T-helper 1 cell (primary cell): ENCODE results near the gene TMEM266.
"Not testable (repeated sequence)": the region's sequence is repeated elsewhere in the genome, so short reads cannot be mapped to it uniquely, and the experiment has no call there.

Source experiments
- DNase-seq, 5 donors: peaks; one replicate each; pipeline ENCODE4 v3.0.0-alpha.2; 2012 to 2020
- total RNA-seq, 4 donors: gene quantifications; one replicate each; lab custom pipeline; 2026; lab: John Stamatoyannopoulos, UW

The TMEM266 gene
- total RNA-seq: 0 reads per million in 4 donors

DNA sequence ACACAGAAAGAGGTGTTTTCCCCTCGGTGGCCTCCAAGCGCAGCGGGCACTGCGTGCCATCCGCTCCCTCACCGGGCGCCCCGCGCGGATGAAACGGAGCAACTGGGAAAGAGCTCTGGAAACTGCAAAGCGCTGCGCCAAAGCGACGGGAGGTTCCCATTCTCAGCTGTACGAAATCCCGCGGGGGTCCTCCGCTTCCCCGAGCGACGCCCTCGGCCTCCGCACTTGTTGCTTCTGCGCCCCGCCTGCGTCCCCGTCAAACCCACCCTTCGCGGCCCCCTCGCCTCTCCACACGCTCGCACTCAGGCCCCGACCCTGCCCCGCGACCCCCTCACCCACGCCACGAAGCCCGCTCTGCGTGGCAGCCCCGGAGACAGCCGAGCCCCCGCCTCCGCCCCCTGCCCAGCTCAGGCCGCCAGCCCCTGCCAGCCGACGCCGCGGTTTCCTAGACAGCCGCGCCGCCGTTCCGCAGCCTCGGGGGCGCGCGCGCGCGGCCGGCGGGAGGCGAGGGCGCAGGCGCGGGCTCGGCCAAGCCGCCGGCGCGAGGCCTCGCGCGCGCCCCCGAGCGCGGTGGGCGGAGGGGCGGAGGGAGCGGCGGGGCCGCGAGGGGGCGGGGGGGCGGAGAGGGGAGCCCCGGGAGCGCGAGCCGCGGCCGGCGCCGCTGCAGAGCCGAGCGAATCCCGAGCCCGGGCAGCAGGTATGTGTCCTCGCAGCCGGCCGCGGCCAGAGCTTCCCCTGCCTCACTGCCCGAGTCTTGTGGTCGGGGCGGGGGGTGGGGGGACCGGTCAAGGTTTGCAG is at the start of gene TMEM266:
Gene TMEM266, plus strand, starts transcription at position 666 of the 798 bp plus-strand sequence. CDS start 74,279 bp downstream, outside the sequence.
- DNase-seq: peak in 1 of 5 donors; percentile 24

GRCh38 chr15:76010613-76011012 is 49.2 kb upstream of the TMEM266 start:
- DNase-seq: no peak

DNA sequence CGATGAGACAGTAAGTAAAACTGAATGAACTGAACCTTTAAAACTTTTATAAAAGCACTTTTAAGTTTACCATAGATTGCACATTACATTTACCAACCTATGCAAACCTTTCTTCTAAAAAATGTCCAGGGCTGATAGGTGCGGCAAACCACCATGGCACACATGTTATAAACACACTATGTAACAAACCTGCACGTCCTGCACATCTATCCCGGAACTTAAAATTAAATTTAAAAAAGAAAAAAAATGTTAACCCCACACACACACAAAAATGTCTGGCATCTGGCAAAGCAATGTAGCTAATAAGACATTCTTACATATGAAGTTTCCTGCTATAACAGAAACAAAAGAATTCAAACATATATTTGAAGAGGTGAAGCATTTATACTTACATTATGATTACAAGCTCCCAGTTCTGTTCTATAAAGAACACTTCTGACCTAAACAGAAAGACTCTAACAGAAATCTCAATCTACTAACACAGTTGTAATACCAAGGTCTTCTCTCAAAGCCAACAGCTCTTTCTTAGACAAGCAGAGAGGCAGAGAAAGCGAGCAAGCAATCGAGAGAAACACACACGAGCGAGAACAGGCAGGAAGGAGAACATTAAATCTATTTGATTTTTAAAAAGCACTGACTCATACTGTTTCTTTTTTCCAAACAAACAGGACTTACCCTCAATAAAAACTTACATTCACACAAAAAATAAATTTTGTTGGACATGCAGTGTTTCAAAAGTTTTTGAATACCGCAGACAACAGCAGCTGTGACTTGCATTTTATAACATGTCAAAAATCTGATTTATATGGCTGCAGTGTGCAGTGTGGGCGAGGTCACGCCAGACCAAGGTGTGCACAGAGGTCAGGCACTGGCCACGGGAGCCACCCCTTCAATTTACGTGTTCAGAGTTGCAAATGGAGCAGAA is 47.9 kb upstream of the TMEM266 start, which contains the start of gene NRG4:
Gene NRG4, minus strand, starts transcription at position 798 of the 925 bp plus-strand sequence. CDS start 1,194 bp downstream, outside the sequence.
- DNase-seq: no peak

- not testable (repeated sequence) for DNase-seq
Observed at GRCh38 chr15:76013470-76013869, 46.3 kb upstream of the TMEM266 start.

GRCh38 chr15:76024021-76024768 is 35.6 kb upstream of the TMEM266 start:
- DNase-seq: no peak

DNA sequence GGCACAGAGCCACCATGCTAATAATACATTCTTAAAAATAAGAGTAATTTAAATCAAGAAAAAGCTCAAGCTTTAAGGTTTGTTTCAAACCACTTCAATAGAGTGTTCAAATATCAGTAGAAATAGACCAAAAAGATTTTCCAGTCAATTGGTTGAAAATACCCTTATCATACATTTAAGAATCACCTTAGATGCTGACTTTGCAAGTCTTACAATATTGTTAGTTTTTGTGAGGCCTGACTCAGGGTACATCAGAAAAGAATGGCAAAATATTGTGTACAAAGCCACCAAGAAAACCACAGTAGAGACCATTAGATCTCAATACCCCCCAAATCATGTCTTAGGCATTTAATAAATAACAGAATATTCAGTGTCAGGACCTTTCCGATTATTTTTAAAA is 27.7 kb upstream of the TMEM266 start:
- DNase-seq: no peak

DNA sequence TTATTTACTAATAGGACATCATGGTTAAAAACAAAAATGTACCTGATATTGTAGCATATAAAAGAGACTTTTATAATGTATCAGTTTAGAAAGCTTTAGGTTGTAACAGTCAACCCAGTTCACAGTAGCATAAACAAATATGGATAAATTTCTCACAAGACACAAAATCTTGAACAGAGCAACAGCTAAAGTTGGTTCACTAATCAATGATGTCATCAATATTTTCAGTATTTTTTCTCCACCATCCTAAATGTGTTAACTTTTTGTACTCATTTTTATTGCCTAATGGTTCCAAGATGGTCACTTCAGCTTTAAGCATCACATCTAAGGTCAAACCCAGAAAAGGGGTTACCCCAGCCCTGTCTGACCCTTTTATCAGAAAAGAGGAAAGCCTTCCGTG is 26.3 kb upstream of the TMEM266 start:
- DNase-seq: no peak

DNA sequence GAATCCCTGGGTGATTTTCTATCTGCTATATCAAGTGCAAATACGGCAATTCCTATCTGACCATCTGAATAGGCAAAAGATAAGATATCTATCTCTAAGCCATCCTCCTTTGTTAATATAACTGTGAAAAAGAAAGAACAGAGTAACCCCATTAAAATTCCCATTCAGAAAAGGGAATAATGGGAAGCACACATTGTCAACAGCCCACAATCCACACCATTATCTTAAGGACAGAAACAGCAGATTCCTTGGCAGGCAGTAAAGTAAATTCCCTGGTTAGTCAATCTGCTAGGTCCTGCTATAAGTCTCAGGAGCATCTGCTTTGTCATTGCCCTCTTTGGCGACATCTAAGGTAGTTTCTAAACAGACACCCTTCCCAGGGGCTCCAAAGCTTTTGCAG is 25.7 kb upstream of the TMEM266 start:
- DNase-seq: no peak

DNA sequence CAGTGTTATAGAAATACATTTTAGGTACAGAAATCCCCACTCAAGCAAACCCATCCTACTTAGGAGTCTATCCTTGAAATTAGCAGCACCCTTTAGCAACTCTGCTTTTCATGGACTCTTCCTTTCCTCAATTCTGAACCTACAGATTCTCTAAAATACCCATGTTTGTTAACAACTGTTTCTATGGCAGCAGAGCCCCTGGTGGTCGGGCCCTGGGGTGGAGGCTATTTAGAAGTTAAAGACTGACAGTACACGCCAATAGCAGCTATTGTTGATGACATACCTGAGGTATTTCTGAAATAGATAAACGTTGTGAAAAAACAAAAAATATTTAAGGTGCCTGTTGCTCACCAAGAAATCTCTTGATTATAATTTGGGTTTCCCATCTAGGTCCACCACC is 24.2 kb upstream of the TMEM266 start:
- no peak for DNase-seq

DNA sequence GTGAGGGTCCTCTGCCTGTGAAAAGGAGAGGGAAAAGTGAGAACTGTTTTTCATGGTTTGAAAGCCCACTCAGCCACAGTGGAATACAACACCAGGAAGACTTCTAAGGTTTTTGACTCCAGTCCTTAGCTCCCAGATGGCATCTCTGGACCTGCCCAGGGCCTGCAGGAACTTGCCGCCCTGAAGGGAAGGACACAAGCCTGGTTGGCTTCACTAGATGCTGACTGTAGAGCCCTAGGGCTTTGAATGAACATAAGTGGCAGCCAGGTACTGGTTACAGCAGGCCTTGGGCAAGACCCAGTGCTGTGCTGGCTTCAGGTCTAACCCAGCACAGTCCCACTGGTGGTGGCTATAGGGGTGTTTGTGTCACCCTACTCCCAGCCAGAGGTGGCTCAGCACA is 21.3 kb upstream of the TMEM266 start:
- no peak for DNase-seq

DNA sequence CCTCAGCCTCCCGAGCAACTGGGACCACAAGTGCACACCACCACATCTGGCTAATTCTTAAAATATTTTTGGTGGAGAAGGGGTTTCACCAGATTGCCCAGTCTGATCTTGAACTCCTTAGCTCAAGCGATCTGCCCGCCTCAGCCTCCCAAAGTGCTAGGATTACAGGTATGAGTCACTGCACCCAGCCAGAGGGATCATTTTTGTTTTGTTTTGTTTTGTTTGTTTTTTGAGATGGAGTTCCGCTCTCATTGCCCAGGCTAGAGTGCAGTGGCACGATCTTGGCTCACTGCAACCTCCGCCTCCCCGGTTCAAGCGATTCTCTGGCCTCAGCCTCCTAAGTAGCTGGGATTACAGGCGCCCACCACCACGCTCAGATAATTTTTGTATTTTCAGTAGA is 5.6 kb upstream of the TMEM266 start:
- DNase-seq: not testable (repeated sequence)

DNA sequence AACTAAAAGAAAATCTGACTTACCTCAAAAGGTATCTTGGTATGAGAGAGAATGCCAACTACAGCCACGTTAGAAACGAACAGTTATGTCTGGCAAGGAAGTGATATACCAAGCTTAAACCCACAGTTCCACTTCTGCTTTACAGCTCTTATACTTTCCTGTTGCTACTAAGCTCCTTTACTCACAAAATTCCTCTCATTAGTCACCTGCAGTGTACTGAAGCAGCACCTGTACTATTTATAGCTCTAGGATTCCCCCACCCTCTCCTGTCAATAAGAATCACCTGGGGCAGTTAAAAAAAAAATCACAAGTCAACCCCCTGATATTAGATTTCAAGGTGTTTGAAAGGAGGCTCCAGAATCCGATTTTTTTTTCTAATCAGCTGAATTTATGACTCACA is 2.9 kb upstream of the TMEM266 start:
- DNase-seq: no peak

- DNase-seq: peak in 2 of 5 donors; percentile 23 to 38
Observed at GRCh38 chr15:76057332-76058000, 2.3 kb upstream of the TMEM266 start.

- DNase-seq: peak in 1 of 5 donors; percentile 12
Observed at GRCh38 chr15:76058714-76059319, 968 bp upstream of the TMEM266 start.

- DNase-seq: peak in 2 of 5 donors; percentile 8 to 16
Observed at GRCh38 chr15:76060118-76060989, 569 bp downstream of the TMEM266 start.

GRCh38 chr15:76061700-76062099 is 1.9 kb downstream of the TMEM266 start:
- DNase-seq: no peak

GRCh38 chr15:76062286-76062685 is 2.5 kb downstream of the TMEM266 start:
- no peak for DNase-seq

GRCh38 chr15:76064375-76064774 is 4.6 kb downstream of the TMEM266 start:
- no peak for DNase-seq

DNA sequence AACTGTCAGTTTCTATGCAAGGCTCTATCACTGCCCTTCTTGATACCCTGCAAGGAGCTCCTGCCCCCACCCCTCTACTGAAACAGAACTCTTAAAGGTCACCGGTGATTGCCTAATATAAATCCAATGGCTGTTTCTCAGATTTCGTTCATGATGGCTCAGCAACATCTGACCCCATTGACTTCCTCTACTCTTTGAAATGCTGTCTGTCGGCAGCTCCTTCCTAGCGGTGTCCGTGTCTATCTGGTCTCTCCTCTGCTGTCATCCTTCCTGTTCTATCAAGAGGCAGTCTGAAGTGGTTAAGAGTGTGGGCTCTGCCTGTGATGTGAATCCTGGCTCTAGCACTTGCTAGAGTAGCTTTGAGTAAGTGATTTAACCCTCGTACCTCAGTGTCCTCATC is 5.5 kb downstream of the TMEM266 start:
- DNase-seq: peak in 1 of 5 donors; percentile 44

- DNase-seq: no peak
Observed at GRCh38 chr15:76065793-76066192, 6.0 kb downstream of the TMEM266 start.

- no peak for DNase-seq
Observed at GRCh38 chr15:76070192-76070591, 10.4 kb downstream of the TMEM266 start.
